K562 (cell line): Measurements from ENCODE around the gene CARMIL3. TPM values are rescaled to one million over a fixed set of nuclear protein-coding genes. Genes with fewer than 3 reads are reported as not detected.

Experiments used
- ATAC-seq: fragments of 200-7000 bp; cut with Tn5 transposase; 3 replicates; pipeline ENCODE4 v1.9.1; 2020; ENCODE audit warnings: moderate library complexity
- BruUV-seq: library from RNA; stranded (reverse); fragments of 400-500 nt; replicated peaks from 2 replicates; lab custom pipeline; 2021; lab: Mats Ljungman, UMichigan
- CTCF ChIA-PET: fragments of 300-600 bp; formaldehyde crosslinking; extraction: SDS; loops from one replicate; lab custom pipeline; 2021; ENCODE audit warnings: low intra/inter-chr PET ratio; lab: Yijun Ruan, JAX
- POLR2A ChIA-PET: fragments of 300-600, 350-650 bp; sonication (Branson Sonifier 250); formaldehyde crosslinking; extraction: SDS; loops from one replicate; lab custom pipeline; 2021; ENCODE audit warnings: antibody characterized with exemption, inconsistent platforms; lab: Yijun Ruan, JAX
- DNase-seq, 4 experiments: peaks; one replicate each; pipeline versions ENCODE4 v3.0.0 to v3.0.0-alpha.2; 2011 to 2018; ENCODE audit warnings: low spot score in 3 of 4, mixed read lengths in 3 of 4; ENCODE audit errors: extremely low read depth in 1 of 4
- FAIRE-seq: peaks from 2 replicates; lab custom pipeline; 2011; peaks lifted over from hg19 to GRCh38; lab: Jason Lieb, UNC
- H2AFZ ChIP-seq: 2 replicates; pipeline ENCODE4 v1.6.0; 2011; ENCODE audit warnings: low read depth, low read length, control low read depth, inconsistent platforms
- H3K27ac ChIP-seq: fragments of 200-600 bp; 3 replicates; pipeline ENCODE4 v1.8.0; 2011; ENCODE audit warnings: low read depth, mild to moderate bottlenecking, control low read depth, inconsistent platforms, low read length, moderate library complexity, mixed read lengths; ENCODE audit errors: extremely low read depth
- H3K27me3 ChIP-seq, 2 experiments: fragments of 300-600 bp in 1 of 2; 2 replicates in 1 of 2; 3 replicates in 1 of 2; pipeline versions ENCODE4 v1.6.0 to v1.8.0; 2011; ENCODE audit warnings: inconsistent platforms in 2 of 2, low read length in 2 of 2, mild to moderate bottlenecking in 1 of 2, mixed read lengths in 1 of 2, moderate library complexity in 1 of 2; ENCODE audit not compliant: control insufficient read depth in 2 of 2, insufficient read depth in 2 of 2
- H3K36me3 ChIP-seq: fragments of 300-600 bp; 3 replicates; pipeline ENCODE4 v1.8.0; 2011; ENCODE audit warnings: mild to moderate bottlenecking, low read length, inconsistent platforms; ENCODE audit not compliant: control insufficient read depth, insufficient read depth
- H3K4me1 ChIP-seq, 2 experiments: fragments of 200-600 bp in 1 of 2; replicated peaks in 1 of 2; 2 replicates in 1 of 2; 3 replicates in 1 of 2; pipeline versions ENCODE4 v1.5.1 to v1.8.0; 2011; ENCODE audit warnings: inconsistent platforms in 2 of 2, low read length in 2 of 2, mild to moderate bottlenecking in 1 of 2, mixed read lengths in 1 of 2, moderate library complexity in 1 of 2; ENCODE audit not compliant: control insufficient read depth in 2 of 2, insufficient read depth in 2 of 2
- H3K4me2 ChIP-seq: 2 replicates; pipeline ENCODE4 v1.6.1; 2011; ENCODE audit warnings: low read length, control low read depth, inconsistent platforms, mixed read lengths; ENCODE audit not compliant: insufficient read depth
- H3K4me3 ChIP-seq: fragments of 200-600 bp; sonication (generic), shearing (Covaris generic); 2 replicates; pipeline ENCODE4 v1.5.1; 2016; ENCODE audit warnings: control low read depth, inconsistent platforms
- H3K79me2 ChIP-seq: fragments of 200-600 bp; 3 replicates; pipeline ENCODE4 v1.8.0; 2011; ENCODE audit warnings: low read length, inconsistent platforms; ENCODE audit not compliant: control insufficient read depth, insufficient read depth
- H3K9ac ChIP-seq, 2 experiments: 2 replicates each; pipeline versions ENCODE4 v1.6.0 to v1.6.1; 2011; ENCODE audit warnings: low read depth in 2 of 2, low read length in 2 of 2, control low read depth in 1 of 2, inconsistent platforms in 1 of 2, mild to moderate bottlenecking in 1 of 2, mixed read lengths in 1 of 2; ENCODE audit not compliant: insufficient read depth in 1 of 2
- H3K9me1 ChIP-seq: one replicate; pipeline ENCODE4 v1.6.0; 2011; ENCODE audit warnings: inconsistent platforms, mild to moderate bottlenecking, low read length, moderate library complexity; ENCODE audit not compliant: control insufficient read depth, insufficient read depth
- H3K9me3 ChIP-seq: replicated peaks from 2 replicates; pipeline ENCODE4 v1.5.1; 2011; ENCODE audit warnings: low read depth, low read length, inconsistent platforms; ENCODE audit not compliant: control insufficient read depth, insufficient read depth
- H4K20me1 ChIP-seq: replicated peaks from 2 replicates; pipeline ENCODE4 v1.6.1; 2011; ENCODE audit warnings: low read length, inconsistent platforms, mixed read lengths; ENCODE audit not compliant: control insufficient read depth, insufficient read depth
- CBFB ChIP-seq: sonication (generic); formaldehyde crosslinking; IDR thresholded peaks from 2 replicates; pipeline ENCODE4 v1.4.0; 2020; ENCODE audit warnings: mild to moderate bottlenecking, missing genetic modification reagents
- GTF2A2 ChIP-seq: IDR thresholded peaks from 2 replicates; pipeline ENCODE4 v1.6.1; 2016; ENCODE audit warnings: mild to moderate bottlenecking, missing genetic modification characterization, missing compliant biosample characterization
- MEF2A ChIP-seq: IDR thresholded peaks from 2 replicates; pipeline ENCODE4 v1.6.1; 2011; ENCODE audit warnings: low read depth, mild to moderate bottlenecking, low read length, moderate library complexity; ENCODE audit not compliant: control insufficient read depth
- RAD51 ChIP-seq: fragments of 450-650 bp; IDR thresholded peaks from 2 replicates; pipeline ENCODE4 v1.7.1; 2016; ENCODE audit warnings: low read depth, mild to moderate bottlenecking, borderline replicate concordance
- RFX7 ChIP-seq: fragments of 250-450 bp; sonication (Bioruptor Pico); IDR thresholded peaks from 2 replicates; pipeline ENCODE4 v1.5.1; 2021; ENCODE audit warnings: mild to moderate bottlenecking
- ZNF584 ChIP-seq: fragments of 200-800 bp; sonication (Bioruptor generic); IDR thresholded peaks from 2 replicates; pipeline ENCODE4 v1.6.1; 2016; ENCODE audit warnings: low read depth, mild to moderate bottlenecking, missing genetic modification characterization, missing compliant biosample characterization
- WGBS: fragments of 100-300 bp; shearing (Covaris generic); methylation state at CpG from one replicate; pipeline ENCODE4 v1.1.6; 2016; ENCODE audit warnings: low coverage, mixed read lengths; ENCODE audit not compliant: insufficient coverage; ENCODE audit errors: missing lambda C conversion rate; 5-methylcytosine and 5-hydroxymethylcytosine counted together
- in situ Hi-C: fragments of 300-500 bp; cut with MboI; formaldehyde crosslinking; loops from 4 replicates; pipeline ENCODE4 v1.15.0; 2018; ENCODE audit warnings: inconsistent platforms, mixed read lengths
- intact Hi-C: fragments of 100-400 bp; cut with micrococcal nuclease; formaldehyde crosslinking; loops from 2 replicates; pipeline ENCODE4 v1.14.2; 2022
- polyA plus RNA-seq, 8 experiments: library from polyadenylated mRNA; depleted of rRNA in 4 of 8; stranded (reverse) in 5 of 8; unstranded in 3 of 8; fragments of >200 nt; fragmentation: Nextera tagmentation in 2 of 8; fragmentation: Illumina TruSeq in 1 of 8; extraction: Ambion mirVana in 2 of 8; extraction: Trizol in 1 of 8; gene quantifications; 2 replicates each; pipeline versions ENCODE4 v1.2.1 to v1.2.3, GENCODE V29; 2011 to 2014; ENCODE audit warnings: inconsistent platforms in 1 of 8, missing spikeins in 1 of 8
- total RNA-seq, 7 experiments: library from RNA; depleted of rRNA in 6 of 7; stranded (reverse); fragments of >200 nt in 6 of 7; fragmentation: Illumina TruSeq in 2 of 7; extraction: Trizol in 2 of 7; gene quantifications; 2 replicates each; pipeline versions ENCODE4 v1.2.1 to v1.2.3, GENCODE V29; 2011 to 2021; ENCODE audit warnings: low replicate concordance in 1 of 7
- TF ChIP-seq, protein P1 (sequence below): fragments of 450-650 bp; formaldehyde crosslinking; IDR thresholded peaks from 2 replicates; pipeline ENCODE4 v1.4.0; 2020; ENCODE audit warnings: mild to moderate bottlenecking, moderate library complexity

The CARMIL3 gene
- total and polyA plus RNA-seq, 9 of the 15 experiments (the other 6 are each of a cell fraction or from before 2014, with no cell fraction given): 0.01 to 0.11 (median 0.05) TPM; not detected in 5

DNA sequence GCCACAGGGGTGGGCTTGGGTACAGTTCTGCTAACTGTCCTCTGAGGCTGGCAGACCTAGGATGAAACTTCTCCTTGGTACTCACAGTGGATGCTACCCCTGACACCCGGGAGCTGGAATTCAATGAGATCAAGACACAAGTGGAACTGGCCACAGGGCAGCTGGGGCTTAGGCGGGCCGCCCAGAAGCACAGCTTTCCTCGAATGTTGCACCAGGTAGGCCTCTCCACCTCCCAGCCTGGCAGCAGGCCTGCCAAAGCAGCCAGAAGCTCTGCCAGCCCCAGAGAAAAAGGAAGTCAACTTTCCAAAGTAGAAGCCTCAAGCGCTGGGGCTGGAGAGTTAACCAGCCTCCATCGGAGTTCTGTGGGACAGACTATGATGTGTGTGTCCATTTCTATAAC lies 65.4 kb downstream of the CARMIL3 start:
- FAIRE-seq: no peak
- no TSS peak for BruUV-seq
- in situ Hi-C loops: no loop called here
- no peaks in the 10 kb centered on the region for H4K20me1 ChIP-seq
- peaks cover 52% of the 10 kb centered on the region; the same call in 2 of the 3 replicates for H3K36me3 ChIP-seq
- H3K4me1 ChIP-seq: peaks cover 10% of the 10 kb centered on the region in 2 experiments; a peak in 4 of 5 replicates
- TF ChIP-seq MEF2A (no peak), CBFB (CRISPR knock-in tag) (no peak), RAD51 (no peak), RFX7 (CRISPR knock-in tag) (no peak), GTF2A2 (tag) (no peak), ZNF584 (CRISPR knock-in tag) (no peak)
- TF ChIP-seq, protein P1, sequence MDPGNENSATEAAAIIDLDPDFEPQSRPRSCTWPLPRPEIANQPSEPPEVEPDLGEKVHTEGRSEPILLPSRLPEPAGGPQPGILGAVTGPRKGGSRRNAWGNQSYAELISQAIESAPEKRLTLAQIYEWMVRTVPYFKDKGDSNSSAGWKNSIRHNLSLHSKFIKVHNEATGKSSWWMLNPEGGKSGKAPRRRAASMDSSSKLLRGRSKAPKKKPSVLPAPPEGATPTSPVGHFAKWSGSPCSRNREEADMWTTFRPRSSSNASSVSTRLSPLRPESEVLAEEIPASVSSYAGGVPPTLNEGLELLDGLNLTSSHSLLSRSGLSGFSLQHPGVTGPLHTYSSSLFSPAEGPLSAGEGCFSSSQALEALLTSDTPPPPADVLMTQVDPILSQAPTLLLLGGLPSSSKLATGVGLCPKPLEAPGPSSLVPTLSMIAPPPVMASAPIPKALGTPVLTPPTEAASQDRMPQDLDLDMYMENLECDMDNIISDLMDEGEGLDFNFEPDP (CRISPR knock-in tag): no peak
- TF ChIP-seq, all 486 proteins: peak for 0
- H3K27me3 ChIP-seq: no peaks in the 10 kb centered on the region
- ATAC-seq: no peak
- H3K4me2 ChIP-seq: no peak overlapping the region; the same call in 1 of the 2 replicates
- no peaks in the 10 kb centered on the region for H3K9me3 ChIP-seq
- peak overlapping the region in 1 of 2 experiments; percentile 3; a peak in 1 of 4 replicates for H3K9ac ChIP-seq
- no peak overlapping the region for H2AFZ ChIP-seq
- no peak for DNase-seq
- intact Hi-C loops: no loop called here
- H3K27ac ChIP-seq: no peak overlapping the region
- WGBS: 84% methylated on average over 3 of the region's 6 CpGs
- POLR2A ChIA-PET: interaction anchor here (5.0 kb wide), 1 partner anchor 9 kb away, joined by 38 read pairs; no protein-coding TSS in a partner anchor
- H3K4me3 ChIP-seq: no peak overlapping the region
- CTCF ChIA-PET: no interaction called here
- no peaks in the 10 kb centered on the region for H3K9me1 ChIP-seq
- peaks cover 18% of the 10 kb centered on the region for H3K79me2 ChIP-seq

Other genes starting within 250 kb of the CARMIL3 start
Only the 7 nearest of the 25 such genes appear.
- gene DHRS4L2, start 63.1 kb upstream of the CARMIL3 start, total RNA-seq (2014; rRNA removed): 6.3 and 9.8 TPM in 2 replicates
- gene DHRS4L2, start 63.1 kb upstream of the CARMIL3 start, total RNA-seq (2014; rRNA removed; fragmentation: Illumina TruSeq; extraction: Trizol): 5.9 and 9.0 TPM in 2 replicates
- gene DHRS4L2, start 63.1 kb upstream of the CARMIL3 start, total RNA-seq (2015; rRNA removed; fragmentation: Illumina TruSeq; extraction: Trizol): 13.7 and 15.2 TPM in 2 replicates
- 7.0 and 8.1 TPM in 2 replicates for gene DHRS4L2, start 63.1 kb upstream of the CARMIL3 start, total RNA-seq (2021)
- gene DHRS4L2, start 63.1 kb upstream of the CARMIL3 start, polyA plus RNA-seq (2011; rRNA removed): 4.8 and 8.1 TPM in 2 replicates
- gene DHRS4L2, start 63.1 kb upstream of the CARMIL3 start, polyA plus RNA-seq (2014; fragmentation: Illumina TruSeq; extraction: Trizol): 10.5 and 12.0 TPM in 2 replicates
- 1 to 10 TPM; 2.3 TPM for gene DHRS4L2, start 63.1 kb upstream of the CARMIL3 start, polyA plus RNA-seq (2014; fragmentation: Nextera tagmentation; extraction: Ambion mirVana)
- 7.6 and 8.9 TPM in 2 replicates for gene DHRS4L2, start 63.1 kb upstream of the CARMIL3 start, polyA plus RNA-seq (2014; rRNA removed)
- not detected in 2 replicates for gene CPNE6, start 19.6 kb downstream of the CARMIL3 start, total RNA-seq (2014; rRNA removed)
- not detected in 2 replicates for gene CPNE6, start 19.6 kb downstream of the CARMIL3 start, total RNA-seq (2014; rRNA removed; fragmentation: Illumina TruSeq; extraction: Trizol)
- not detected in 2 replicates for gene CPNE6, start 19.6 kb downstream of the CARMIL3 start, total RNA-seq (2015; rRNA removed; fragmentation: Illumina TruSeq; extraction: Trizol)
- not detected in 2 replicates for gene CPNE6, start 19.6 kb downstream of the CARMIL3 start, total RNA-seq (2021)
- not detected in 2 replicates for gene CPNE6, start 19.6 kb downstream of the CARMIL3 start, polyA plus RNA-seq (2011; rRNA removed)
- not detected in 2 replicates for gene CPNE6, start 19.6 kb downstream of the CARMIL3 start, polyA plus RNA-seq (2014; fragmentation: Illumina TruSeq; extraction: Trizol)
- gene CPNE6, start 19.6 kb downstream of the CARMIL3 start, polyA plus RNA-seq (2014; fragmentation: Nextera tagmentation; extraction: Ambion mirVana): not detected
- gene CPNE6, start 19.6 kb downstream of the CARMIL3 start, polyA plus RNA-seq (2014; rRNA removed): not detected in 2 replicates
- 30.4 and 37.6 TPM in 2 replicates for gene PCK2, start 42.3 kb downstream of the CARMIL3 start, total RNA-seq (2014; rRNA removed)
- 12.0 and 13.6 TPM in 2 replicates for gene PCK2, start 42.3 kb downstream of the CARMIL3 start, total RNA-seq (2014; rRNA removed; fragmentation: Illumina TruSeq; extraction: Trizol)
- 15.9 TPM in 2 replicates for gene PCK2, start 42.3 kb downstream of the CARMIL3 start, total RNA-seq (2015; rRNA removed; fragmentation: Illumina TruSeq; extraction: Trizol)
- 55.8 and 60.9 TPM in 2 replicates for gene PCK2, start 42.3 kb downstream of the CARMIL3 start, total RNA-seq (2021)
- 33.8 and 39.5 TPM in 2 replicates for gene PCK2, start 42.3 kb downstream of the CARMIL3 start, polyA plus RNA-seq (2011; rRNA removed)
- 42.5 and 58.2 TPM in 2 replicates for gene PCK2, start 42.3 kb downstream of the CARMIL3 start, polyA plus RNA-seq (2014; fragmentation: Illumina TruSeq; extraction: Trizol)
- 1 to 10 TPM; 3.3 to 6.6 TPM for gene PCK2, start 42.3 kb downstream of the CARMIL3 start, polyA plus RNA-seq (2014; fragmentation: Nextera tagmentation; extraction: Ambion mirVana)
- gene PCK2, start 42.3 kb downstream of the CARMIL3 start, polyA plus RNA-seq (2014; rRNA removed): 50.1 and 52.8 TPM in 2 replicates
- 39.8 and 53.8 TPM in 2 replicates for gene DCAF11, start 62.8 kb downstream of the CARMIL3 start, total RNA-seq (2014; rRNA removed)
- 23.6 and 25.8 TPM in 2 replicates for gene DCAF11, start 62.8 kb downstream of the CARMIL3 start, total RNA-seq (2014; rRNA removed; fragmentation: Illumina TruSeq; extraction: Trizol)
- gene DCAF11, start 62.8 kb downstream of the CARMIL3 start, total RNA-seq (2015; rRNA removed; fragmentation: Illumina TruSeq; extraction: Trizol): 33.9 and 36.6 TPM in 2 replicates
- gene DCAF11, start 62.8 kb downstream of the CARMIL3 start, total RNA-seq (2021): 32.6 and 36.4 TPM in 2 replicates
- 37.8 and 38.4 TPM in 2 replicates for gene DCAF11, start 62.8 kb downstream of the CARMIL3 start, polyA plus RNA-seq (2011; rRNA removed)
- gene DCAF11, start 62.8 kb downstream of the CARMIL3 start, polyA plus RNA-seq (2014; fragmentation: Illumina TruSeq; extraction: Trizol): 42.2 and 43.9 TPM in 2 replicates
- gene DCAF11, start 62.8 kb downstream of the CARMIL3 start, polyA plus RNA-seq (2014; fragmentation: Nextera tagmentation; extraction: Ambion mirVana): 1 to 10 TPM; 8.5 to 9.2 TPM
- gene DCAF11, start 62.8 kb downstream of the CARMIL3 start, polyA plus RNA-seq (2014; rRNA removed): 41.1 and 46.2 TPM in 2 replicates
- 2.2 and 2.4 TPM in 2 replicates for gene NRL, start 62.9 kb downstream of the CARMIL3 start, total RNA-seq (2014; rRNA removed)
- gene NRL, start 62.9 kb downstream of the CARMIL3 start, total RNA-seq (2014; rRNA removed; fragmentation: Illumina TruSeq; extraction: Trizol): 0.48 and 0.65 TPM in 2 replicates
- gene NRL, start 62.9 kb downstream of the CARMIL3 start, total RNA-seq (2015; rRNA removed; fragmentation: Illumina TruSeq; extraction: Trizol): 1.5 and 1.8 TPM in 2 replicates
- gene NRL, start 62.9 kb downstream of the CARMIL3 start, total RNA-seq (2021): 2.4 and 2.7 TPM in 2 replicates
- 1.0 and 1.5 TPM in 2 replicates for gene NRL, start 62.9 kb downstream of the CARMIL3 start, polyA plus RNA-seq (2011; rRNA removed)
- 1.0 and 1.5 TPM in 2 replicates for gene NRL, start 62.9 kb downstream of the CARMIL3 start, polyA plus RNA-seq (2014; fragmentation: Illumina TruSeq; extraction: Trizol)
- gene NRL, start 62.9 kb downstream of the CARMIL3 start, polyA plus RNA-seq (2014; fragmentation: Nextera tagmentation; extraction: Ambion mirVana): under 1 TPM in 1 of 2 experiments, not detected in 1; 0.07 TPM
- gene NRL, start 62.9 kb downstream of the CARMIL3 start, polyA plus RNA-seq (2014; rRNA removed): 1.9 and 2.0 TPM in 2 replicates
- 0.09 TPM in 1 of 2 replicates, not detected in the other for gene FITM1, start 78.7 kb downstream of the CARMIL3 start, total RNA-seq (2014; rRNA removed)
- gene FITM1, start 78.7 kb downstream of the CARMIL3 start, total RNA-seq (2014; rRNA removed; fragmentation: Illumina TruSeq; extraction: Trizol): not detected in 2 replicates
- gene FITM1, start 78.7 kb downstream of the CARMIL3 start, total RNA-seq (2015; rRNA removed; fragmentation: Illumina TruSeq; extraction: Trizol): not detected in 2 replicates
- gene FITM1, start 78.7 kb downstream of the CARMIL3 start, total RNA-seq (2021): 0.20 TPM in 1 of 2 replicates, not detected in the other
- gene FITM1, start 78.7 kb downstream of the CARMIL3 start, polyA plus RNA-seq (2011; rRNA removed): 0.11 TPM in 1 of 2 replicates, not detected in the other
- gene FITM1, start 78.7 kb downstream of the CARMIL3 start, polyA plus RNA-seq (2014; fragmentation: Illumina TruSeq; extraction: Trizol): not detected in 2 replicates
- not detected for gene FITM1, start 78.7 kb downstream of the CARMIL3 start, polyA plus RNA-seq (2014; fragmentation: Nextera tagmentation; extraction: Ambion mirVana)
- 0.20 TPM in 1 of 2 replicates, not detected in the other for gene FITM1, start 78.7 kb downstream of the CARMIL3 start, polyA plus RNA-seq (2014; rRNA removed)
- 63.9 and 70.9 TPM in 2 replicates for gene PSME1, start 84.2 kb downstream of the CARMIL3 start, total RNA-seq (2014; rRNA removed)
- 67.6 and 69.7 TPM in 2 replicates for gene PSME1, start 84.2 kb downstream of the CARMIL3 start, total RNA-seq (2014; rRNA removed; fragmentation: Illumina TruSeq; extraction: Trizol)
- gene PSME1, start 84.2 kb downstream of the CARMIL3 start, total RNA-seq (2015; rRNA removed; fragmentation: Illumina TruSeq; extraction: Trizol): 71.4 TPM in 2 replicates
- gene PSME1, start 84.2 kb downstream of the CARMIL3 start, total RNA-seq (2021): 65.6 and 66.9 TPM in 2 replicates
- 20.3 and 28.1 TPM in 2 replicates for gene PSME1, start 84.2 kb downstream of the CARMIL3 start, polyA plus RNA-seq (2011; rRNA removed)
- gene PSME1, start 84.2 kb downstream of the CARMIL3 start, polyA plus RNA-seq (2014; fragmentation: Illumina TruSeq; extraction: Trizol): 67.5 and 74.0 TPM in 2 replicates
- 100 to 1,000 TPM; 163 to 180 TPM for gene PSME1, start 84.2 kb downstream of the CARMIL3 start, polyA plus RNA-seq (2014; fragmentation: Nextera tagmentation; extraction: Ambion mirVana)
- 42.4 and 51.2 TPM in 2 replicates for gene PSME1, start 84.2 kb downstream of the CARMIL3 start, polyA plus RNA-seq (2014; rRNA removed)